GM12878 (cell line): Measurements from ENCODE around the gene PNLDC1. TPM values are rescaled to one million over a fixed set of nuclear protein-coding genes. Genes with fewer than 3 reads are reported as not detected.
"Not testable (repeated sequence)": the region's sequence is repeated elsewhere in the genome, so short reads cannot be mapped to it uniquely, and the experiment has no call there.

Source experiments
- ATAC-seq: fragments of 200-7000 bp; cut with Tn5 transposase; 3 replicates; pipeline ENCODE4 v1.9.1; 2020; ENCODE audit warnings: mild to moderate bottlenecking, moderate library complexity
- BruUV-seq: library from RNA; stranded (reverse); fragments of 400-500 nt; replicated peaks from 2 replicates; lab custom pipeline; 2021; lab: Mats Ljungman, UMichigan
- CTCF ChIA-PET: fragments of 300-600 bp; sonication (Branson Sonifier 250); formaldehyde crosslinking; extraction: SDS; loops from one replicate; lab custom pipeline; 2021; ENCODE audit warnings: inconsistent platforms; lab: Yijun Ruan, JAX
- POLR2A ChIA-PET: fragments of 350-600 bp; formaldehyde crosslinking; extraction: SDS; loops from one replicate; lab custom pipeline; 2021; ENCODE audit warnings: inconsistent platforms; lab: Charles Lee
- RAD21 ChIA-PET: fragments of 300-600 bp; sonication (Branson Sonifier 250); formaldehyde crosslinking; loops from one replicate; lab custom pipeline; 2023; ENCODE audit warnings: antibody characterized with exemption; ENCODE audit not compliant: unreplicated experiment; lab: Charles Lee
- SMC1A ChIA-PET: fragments of 300-600 bp; sonication (Branson Sonifier 250); formaldehyde crosslinking; loops from one replicate; lab custom pipeline; 2023; ENCODE audit not compliant: unreplicated experiment, uncharacterized antibody; lab: Charles Lee
- DNase-seq: peaks from one replicate; pipeline ENCODE4 v3.0.0-alpha.2; 2011; ENCODE audit warnings: low read depth, low spot score
- FAIRE-seq: peaks from 3 replicates; lab custom pipeline; 2011; peaks lifted over from hg19 to GRCh38; lab: Jason Lieb, UNC
- H2AFZ ChIP-seq: 2 replicates; pipeline ENCODE4 v1.6.0; 2011; ENCODE audit warnings: low read depth, low read length, control low read depth; ENCODE audit not compliant: control insufficient read depth
- H3K27ac ChIP-seq: 2 replicates; pipeline ENCODE4 v1.5.1; 2011; ENCODE audit warnings: control low read depth; ENCODE audit not compliant: control insufficient read depth, insufficient read depth
- H3K27me3 ChIP-seq, 2 experiments: replicated peaks in 1 of 2; 2 replicates each; pipeline versions ENCODE4 v1.6.0 to v1.6.1; 2011; ENCODE audit warnings: low read length in 1 of 2; ENCODE audit not compliant: control insufficient read depth in 2 of 2, insufficient read depth in 2 of 2
- H3K36me3 ChIP-seq, 2 experiments: 2 replicates each; pipeline ENCODE4 v1.5.1; 2011; ENCODE audit warnings: low read length in 1 of 2; ENCODE audit not compliant: control insufficient read depth in 2 of 2, insufficient read depth in 2 of 2
- H3K4me1 ChIP-seq: 2 replicates; pipeline ENCODE4 v1.6.1; 2011; ENCODE audit warnings: mild to moderate bottlenecking, low read length, moderate library complexity, mixed read lengths; ENCODE audit not compliant: control insufficient read depth, insufficient read depth
- H3K4me2 ChIP-seq: 2 replicates; pipeline ENCODE4 v1.6.0; 2011; ENCODE audit warnings: control low read depth; ENCODE audit not compliant: control insufficient read depth, insufficient read depth
- H3K4me3 ChIP-seq: fragments of 200-600 bp; sonication (generic); 2 replicates; pipeline ENCODE4 v1.5.1; 2016
- H3K79me2 ChIP-seq: 2 replicates; pipeline ENCODE4 v1.6.0; 2011; ENCODE audit warnings: low read length; ENCODE audit not compliant: control insufficient read depth, insufficient read depth
- H3K9ac ChIP-seq: 2 replicates; pipeline ENCODE4 v1.8.0; 2011; ENCODE audit warnings: low read length, control low read depth, mixed read lengths; ENCODE audit not compliant: control insufficient read depth, insufficient read depth
- H3K9me3 ChIP-seq: replicated peaks from 3 replicates; pipeline ENCODE4 v1.5.1; 2011; ENCODE audit warnings: mild to moderate bottlenecking, low read length; ENCODE audit not compliant: control insufficient read depth, insufficient read depth
- H4K20me1 ChIP-seq: 2 replicates; pipeline ENCODE4 v1.6.0; 2011; ENCODE audit not compliant: control insufficient read depth, insufficient read depth
- DPF2 ChIP-seq: fragments of 450-650 bp; IDR thresholded peaks from 2 replicates; pipeline ENCODE4 v1.6.1; 2017; ENCODE audit warnings: mild to moderate bottlenecking
- IRF4 ChIP-seq: IDR thresholded peaks from 2 replicates; pipeline ENCODE4 v1.6.1; 2011; ENCODE audit warnings: low read depth, low read length
- POLR2A ChIP-seq: IDR thresholded peaks from 2 replicates; pipeline ENCODE4 v1.6.1; 2011; ENCODE audit warnings: low read depth, mild to moderate bottlenecking, low read length
- SIN3A ChIP-seq: IDR thresholded peaks from 2 replicates; pipeline ENCODE4 v1.6.1; 2012; ENCODE audit warnings: low read depth, low read length, improper control_type of control experiment
- SUPT20H ChIP-seq: IDR thresholded peaks from 2 replicates; pipeline ENCODE4 v1.6.1; 2011; ENCODE audit warnings: low read depth, mild to moderate bottlenecking, low read length, moderate library complexity, borderline replicate concordance; ENCODE audit not compliant: control insufficient read depth
- WRNIP1 ChIP-seq: IDR thresholded peaks from 2 replicates; pipeline ENCODE4 v1.6.1; 2011; ENCODE audit warnings: low read depth, low read length, improper control_type of control experiment, borderline replicate concordance
- WGBS: methylation state at CpG from one replicate; pipeline ENCODE4 v1.1.6; 2016; ENCODE audit warnings: low lambda C conversion rate; ENCODE audit not compliant: insufficient replicate concordance, insufficient coverage; ENCODE audit errors: missing lambda C conversion rate; 5-methylcytosine and 5-hydroxymethylcytosine counted together
- in situ Hi-C: fragments of 300-500 bp; cut with MboI; formaldehyde crosslinking; loops from 9 replicates; pipeline ENCODE4 v1.14.3; 2018; ENCODE audit warnings: mixed read lengths
- intact Hi-C: fragments of 100-400 bp; cut with micrococcal nuclease; formaldehyde crosslinking; loops from one replicate; pipeline ENCODE4 v1.14.2; 2022; ENCODE audit not compliant: unreplicated experiment
- polyA plus RNA-seq, 11 experiments: library from polyadenylated mRNA; depleted of rRNA in 4 of 11; unstranded in 6 of 11; stranded (reverse) in 5 of 11; fragments of >200 nt; fragmentation: Nextera tagmentation in 4 of 11; fragmentation: Illumina TruSeq in 1 of 11; extraction: Ambion mirVana in 4 of 11; extraction: Trizol in 1 of 11; gene quantifications; 1 replicate in 1 of 11; 2 replicates in 10 of 11; pipeline versions ENCODE4 v1.2.1 to v1.2.3, GENCODE V29; 2011 to 2016; ENCODE audit warnings: inconsistent platforms in 2 of 11, missing spikeins in 2 of 11, low read depth in 1 of 11
- total RNA-seq, 4 experiments: library from RNA; depleted of rRNA in 3 of 4; stranded (reverse); fragments of >200 nt in 3 of 4; fragmentation: Illumina TruSeq in 1 of 4; extraction: Trizol in 1 of 4; gene quantifications; 2 replicates each; pipeline versions ENCODE4 v1.2.1 to v1.2.3, GENCODE V29; 2013 to 2021
- TF ChIP-seq, protein P1 (sequence below): fragments of 450-650 bp; IDR thresholded peaks from 2 replicates; pipeline ENCODE4 v1.6.1; 2018; ENCODE audit warnings: borderline replicate concordance, mild to moderate bottlenecking; ENCODE audit not compliant: partially characterized antibody

The PNLDC1 gene
- total and polyA plus RNA-seq, 10 of the 15 experiments (the other 5 are each of a cell fraction or from before 2014, with no cell fraction given): 0.06 to 0.25 (median 0.09) TPM; not detected in 2

DNA sequence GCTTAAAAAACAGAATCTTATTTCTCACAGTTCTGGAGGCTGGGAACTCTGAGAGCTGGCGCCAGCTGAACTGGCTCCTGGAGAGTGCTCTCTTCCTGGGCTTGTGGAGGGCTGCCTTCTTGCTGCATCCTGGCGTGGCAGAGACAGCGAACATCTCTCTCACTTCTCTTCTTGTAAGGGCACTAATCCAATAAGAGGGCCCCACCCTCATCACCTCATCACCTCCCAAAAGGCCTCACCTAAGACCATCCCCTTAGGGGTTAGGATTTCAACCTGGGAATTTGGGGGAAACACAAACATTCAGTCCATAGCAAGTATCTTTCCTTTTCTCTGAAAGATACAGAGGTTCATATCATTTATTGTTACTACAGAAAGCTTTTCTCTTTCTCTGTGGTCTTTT is 23.9 kb downstream of the PNLDC1 start:
- no peak for ATAC-seq

DNA sequence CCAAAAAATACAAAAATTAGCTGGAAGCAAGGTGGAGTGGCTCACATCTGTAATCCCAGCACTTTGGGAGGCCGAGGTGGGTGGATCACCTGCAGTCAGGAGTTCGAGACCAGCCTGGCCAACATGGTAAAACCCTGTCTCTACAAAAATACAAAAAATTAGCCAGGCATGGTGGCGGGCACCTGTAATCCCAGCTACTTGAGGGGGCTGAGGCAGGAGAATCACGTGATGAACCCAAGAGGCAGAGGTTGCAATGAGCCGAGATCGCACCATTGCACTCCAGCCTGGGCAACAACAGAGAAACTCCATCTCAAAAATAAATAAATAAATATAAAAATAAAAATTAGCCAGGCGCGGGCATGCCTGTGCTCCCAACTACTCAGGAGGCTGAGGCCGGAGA is 24.6 kb downstream of the PNLDC1 start:
- H3K4me2 ChIP-seq, H3K79me2 ChIP-seq, H2AFZ ChIP-seq, BruUV-seq, H3K4me3 ChIP-seq, H3K36me3 ChIP-seq, POLR2A ChIA-PET, DNase-seq, H3K27me3 ChIP-seq, intact Hi-C loops, FAIRE-seq, H3K4me1 ChIP-seq, in situ Hi-C loops, ATAC-seq, RAD21 ChIA-PET, H3K27ac ChIP-seq, H3K9ac ChIP-seq, H4K20me1 ChIP-seq, CTCF ChIA-PET, H3K9me3 ChIP-seq: not testable (repeated sequence)
- SMC1A ChIA-PET: interaction anchor here (1.1 to 1.5 kb wide), 2 partner anchors 12 to 13 kb away, joined by 3 to 5 read pairs; no protein-coding TSS in a partner anchor
- 65% methylated on average over 9 of the region's 9 CpGs for WGBS

More for the DNA sequence above, 23.9 kb downstream of the PNLDC1 start:
- 87% methylated on average over 3 of the region's 3 CpGs for WGBS
- H2AFZ ChIP-seq: no peak overlapping the region
- no TSS peak for BruUV-seq
- no peak for FAIRE-seq
- in situ Hi-C loops: no loop called here
- H3K4me3 ChIP-seq: no peak overlapping the region
- H3K4me1 ChIP-seq: no peaks in the 10 kb centered on the region
- TF ChIP-seq IRF4 (no peak), WRNIP1 (no peak), DPF2 (no peak), SIN3A (no peak), SUPT20H (no peak), POLR2A (no peak)
- TF ChIP-seq, protein P1, sequence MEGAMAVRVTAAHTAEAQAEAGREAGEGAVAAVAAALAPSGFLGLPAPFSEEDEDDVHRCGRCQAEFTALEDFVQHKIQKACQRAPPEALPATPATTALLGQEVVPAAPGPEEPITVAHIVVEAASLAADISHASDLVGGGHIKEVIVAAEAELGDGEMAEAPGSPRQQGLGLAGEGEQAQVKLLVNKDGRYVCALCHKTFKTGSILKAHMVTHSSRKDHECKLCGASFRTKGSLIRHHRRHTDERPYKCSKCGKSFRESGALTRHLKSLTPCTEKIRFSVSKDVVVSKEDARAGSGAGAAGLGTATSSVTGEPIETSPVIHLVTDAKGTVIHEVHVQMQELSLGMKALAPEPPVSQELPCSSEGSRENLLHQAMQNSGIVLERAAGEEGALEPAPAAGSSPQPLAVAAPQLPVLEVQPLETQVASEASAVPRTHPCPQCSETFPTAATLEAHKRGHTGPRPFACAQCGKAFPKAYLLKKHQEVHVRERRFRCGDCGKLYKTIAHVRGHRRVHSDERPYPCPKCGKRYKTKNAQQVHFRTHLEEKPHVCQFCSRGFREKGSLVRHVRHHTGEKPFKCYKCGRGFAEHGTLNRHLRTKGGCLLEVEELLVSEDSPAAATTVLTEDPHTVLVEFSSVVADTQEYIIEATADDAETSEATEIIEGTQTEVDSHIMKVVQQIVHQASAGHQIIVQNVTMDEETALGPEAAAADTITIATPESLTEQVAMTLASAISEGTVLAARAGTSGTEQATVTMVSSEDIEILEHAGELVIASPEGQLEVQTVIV: no peak
- H3K4me2 ChIP-seq: no peak overlapping the region
- no peak for DNase-seq
- no peaks in the 10 kb centered on the region for H3K9me3 ChIP-seq
- RAD21 ChIA-PET: no interaction called here
- no peaks in the 10 kb centered on the region for H4K20me1 ChIP-seq
- intact Hi-C loops: no loop called here
- POLR2A ChIA-PET: no interaction called here
- no peak overlapping the region for H3K9ac ChIP-seq
- CTCF ChIA-PET: no interaction called here
- H3K79me2 ChIP-seq: no peaks in the 10 kb centered on the region
- no peaks in the 10 kb centered on the region for H3K36me3 ChIP-seq
- H3K27ac ChIP-seq: no peak overlapping the region
- H3K27me3 ChIP-seq: no peaks in the 10 kb centered on the region; a peak in 1 of 4 replicates
- SMC1A ChIA-PET: interaction anchor here (1.1 to 1.5 kb wide), 2 partner anchors 13 kb away, joined by 3 to 5 read pairs; no protein-coding TSS in a partner anchor
